HL-60 (cell line): ENCODE results near the gene CDRT4.

Experiments used
- DNase-seq, 2 experiments: peaks; one replicate each; pipeline ENCODE4 v3.0.0-alpha.2; 2010 to 2020; ENCODE audit warnings: low read depth in 1 of 2, low spot score in 1 of 2
- H3K27ac ChIP-seq: fragments of 250-450 bp; sonication (Bioruptor Pico); replicated peaks from 2 replicates; pipeline ENCODE4 v1.5.1; 2020; ENCODE audit warnings: mild to moderate bottlenecking, moderate library complexity
- H3K27me3 ChIP-seq: fragments of 250-450 bp; sonication (Bioruptor Pico); 2 replicates; pipeline ENCODE4 v1.5.1; 2021; ENCODE audit warnings: mild to moderate bottlenecking, moderate library complexity; ENCODE audit not compliant: insufficient read depth, poor library complexity, severe bottlenecking
- H3K4me3 ChIP-seq: replicated peaks from 2 replicates; pipeline ENCODE4 v1.5.1; 2011; ENCODE audit warnings: mild to moderate bottlenecking, control low read depth, low read length; ENCODE audit not compliant: insufficient read depth
- CTCF ChIP-seq: IDR thresholded peaks from one replicate; pipeline ENCODE4 v1.5.1; 2011; ENCODE audit warnings: low read length, control low read depth, inconsistent platforms; ENCODE audit not compliant: insufficient read depth
- GABPA ChIP-seq: IDR thresholded peaks from 2 replicates; pipeline ENCODE4 v1.6.1; 2012; ENCODE audit warnings: low read depth
- POLR2AphosphoS5 ChIP-seq: IDR thresholded peaks from 2 replicates; pipeline ENCODE4 v1.6.1; 2012; ENCODE audit warnings: low read depth
- REST ChIP-seq: IDR thresholded peaks from 2 replicates; pipeline ENCODE4 v1.6.1; 2012; ENCODE audit warnings: low read depth; ENCODE audit not compliant: insufficient replicate concordance
- SPI1 ChIP-seq: IDR thresholded peaks from 2 replicates; pipeline ENCODE4 v1.6.1; 2012; ENCODE audit warnings: low read depth, mild to moderate bottlenecking, borderline replicate concordance

Gene CDRT4

DNA sequence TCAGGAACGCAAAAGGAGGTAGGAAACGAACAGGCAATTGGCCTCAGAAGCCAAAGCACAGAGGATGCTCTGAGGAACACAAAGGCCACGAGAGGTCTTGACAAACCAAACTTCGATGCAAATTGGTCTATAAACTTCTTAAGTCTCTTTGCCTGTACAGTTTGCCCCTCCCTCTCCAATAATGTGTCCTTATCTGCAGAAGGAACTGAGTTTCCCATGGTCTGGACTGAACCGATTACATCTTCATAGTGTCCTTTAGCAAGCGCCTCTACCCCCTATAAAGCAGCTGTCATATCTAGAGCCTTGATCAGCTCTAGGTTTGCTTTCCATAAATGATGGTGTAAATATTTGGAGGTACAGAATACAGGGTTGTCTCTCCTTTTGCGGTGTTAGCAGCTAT lies 3.1 kb upstream of the CDRT4 start:
- Histone ChIP-seq H3K27me3 (no peaks in the 10 kb centered on the region), H3K4me3 (no peak overlapping the region), H3K27ac (no peak overlapping the region)
- DNase-seq, result no peak
- TF ChIP-seq REST (no peak), SPI1 (no peak), POLR2AphosphoS5 (no peak)

DNA sequence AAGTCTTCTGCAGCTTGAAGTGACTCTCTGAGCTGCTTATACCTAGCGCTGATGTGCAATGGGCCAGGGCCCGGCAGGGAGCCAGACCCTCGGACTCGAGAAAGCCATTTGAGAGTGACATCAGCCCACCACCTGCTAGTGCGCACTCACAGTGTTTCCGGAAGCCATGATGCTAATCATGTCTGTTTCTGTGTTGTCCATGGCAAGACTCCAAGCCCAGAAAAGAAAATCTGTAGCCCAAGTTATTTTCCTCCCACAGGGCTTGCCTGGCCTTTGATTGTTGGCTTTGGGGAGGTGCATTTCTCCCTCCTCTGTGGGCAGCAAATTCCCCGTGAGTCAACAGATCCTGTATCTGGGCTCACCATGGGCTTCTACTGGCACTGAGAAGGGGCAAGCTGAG lies 1.8 kb upstream of the CDRT4 start:
- no peaks in the 10 kb centered on the region for H3K27me3 ChIP-seq
- H3K27ac ChIP-seq, result no peak overlapping the region
- TF ChIP-seq CTCF (no peak), POLR2AphosphoS5 (no peak), REST (no peak), GABPA (no peak)
- H3K4me3 ChIP-seq, result no peak overlapping the region
- no peak for DNase-seq

GRCh38 chr17:15468126-15468525 lies 705 bp upstream of the CDRT4 start:
- Histone ChIP-seq H3K4me3 (no peak overlapping the region), H3K27ac (no peak overlapping the region), H3K27me3 (no peaks in the 10 kb centered on the region)
- TF ChIP-seq GABPA (no peak), POLR2AphosphoS5 (no peak), CTCF (no peak), REST (no peak), SPI1 (no peak)
- no peak for DNase-seq

DNA sequence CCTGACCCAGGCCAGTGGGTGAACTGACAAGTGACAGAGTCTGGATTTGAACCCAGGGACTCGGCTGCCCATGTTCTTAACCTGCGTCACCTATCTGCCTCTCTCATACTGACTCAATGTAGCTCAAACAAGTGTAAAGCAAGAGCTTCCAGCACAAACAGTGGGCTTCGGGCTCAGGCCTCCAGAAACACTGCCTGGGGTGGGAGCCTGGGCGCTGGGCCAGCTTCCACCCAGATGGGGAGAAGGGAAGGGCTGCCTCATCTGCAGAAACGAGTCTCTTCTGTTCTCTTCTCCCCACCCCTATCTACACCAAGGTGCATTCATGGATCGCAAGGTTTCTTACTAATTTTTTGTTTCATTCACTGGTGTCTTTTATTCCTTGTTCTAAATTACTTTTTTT lies 1.3 kb downstream of the CDRT4 start:
- H3K27me3 ChIP-seq, result no peaks in the 10 kb centered on the region
- no peak overlapping the region for H3K4me3 ChIP-seq
- no peak for DNase-seq
- TF ChIP-seq POLR2AphosphoS5 (no peak), GABPA (no peak), CTCF (no peak), REST (no peak), SPI1 (no peak)
- no peak overlapping the region for H3K27ac ChIP-seq
